NCI-H82 (cell line): ENCODE data around the gene EPAS1.

Experiments used
- DNase-seq: peaks from one replicate; lab custom pipeline; 2025; lab: John Stamatoyannopoulos, UW

Gene EPAS1

DNA sequence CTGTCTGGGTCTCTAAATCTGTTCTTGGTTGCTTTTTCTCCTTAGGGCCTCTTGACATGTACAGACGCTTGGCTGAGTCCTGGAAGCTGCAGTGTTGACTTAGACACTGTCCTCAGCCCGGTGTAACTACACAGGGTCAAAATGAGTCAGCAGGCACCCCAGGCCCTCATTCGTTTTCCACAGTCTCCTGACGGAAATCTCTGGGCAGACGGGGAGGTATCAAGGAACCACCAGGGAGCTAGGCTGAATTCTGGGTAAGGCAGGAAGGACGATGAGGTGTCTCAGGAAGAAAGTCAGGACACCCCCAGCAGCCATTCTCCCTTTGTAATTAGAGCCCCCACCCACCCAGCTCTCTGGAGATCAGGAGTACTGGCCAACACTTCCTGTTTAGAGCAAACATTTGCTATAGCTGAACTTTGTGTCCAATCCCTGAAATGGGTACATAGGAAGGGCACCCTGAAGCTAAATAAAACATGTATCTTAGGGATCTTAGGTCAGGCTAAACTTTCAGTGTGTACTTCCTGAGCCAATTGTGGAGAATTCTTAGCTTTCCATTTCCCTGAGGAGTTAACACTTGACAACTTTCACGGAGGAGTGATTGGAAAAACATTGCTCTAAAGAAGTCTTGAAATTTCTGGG, 23.9 kb upstream of the EPAS1 start:
- DNase-seq, result no peak

DNA sequence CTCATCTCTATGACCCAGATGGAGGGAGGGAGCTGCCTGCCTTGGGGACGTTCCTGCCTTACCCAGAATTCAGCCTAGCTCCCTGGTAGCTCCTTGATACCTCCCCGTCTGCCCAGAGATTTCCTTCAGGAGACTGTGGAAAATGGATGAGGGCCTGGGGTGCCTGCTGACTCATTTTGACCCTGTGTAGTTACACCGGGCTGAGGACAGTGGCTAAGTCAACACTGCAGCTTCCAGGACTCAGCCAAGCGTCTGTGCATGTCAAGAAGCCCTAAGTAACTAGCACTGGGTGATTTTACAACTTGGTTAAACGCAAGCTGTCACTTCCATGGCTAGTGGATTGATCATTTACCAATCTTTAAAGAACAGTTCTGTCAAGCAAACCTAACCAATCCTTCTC, 23.3 kb upstream of the EPAS1 start:
- DNase-seq, result no peak

DNA sequence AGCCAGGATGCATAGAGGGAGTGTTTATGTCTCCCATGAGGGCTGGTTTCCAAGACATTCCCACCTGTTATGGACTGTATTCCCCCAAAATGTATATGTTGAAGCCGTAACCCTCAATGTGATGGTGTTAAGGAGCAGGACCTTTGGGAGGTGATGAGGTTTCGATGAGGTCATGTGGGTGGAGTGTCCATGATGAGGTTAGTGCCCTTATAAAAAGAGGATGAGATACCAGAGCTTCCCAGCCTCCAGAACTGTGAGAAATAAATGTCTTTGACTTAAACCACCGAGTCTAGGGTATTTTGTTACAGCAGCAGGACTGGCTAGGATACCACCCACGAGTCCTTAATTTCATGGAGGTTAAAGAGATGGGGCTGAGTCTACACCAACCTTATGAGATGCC, 22.6 kb upstream of the EPAS1 start:
- DNase-seq, result no peak

- no peak for DNase-seq
Measured at GRCh38 chr2:46275995-46276394, 21.2 kb upstream of the EPAS1 start.

GRCh38 chr2:46276642-46277041, 20.6 kb upstream of the EPAS1 start:
- no peak for DNase-seq

GRCh38 chr2:46277431-46278190, 19.6 kb upstream of the EPAS1 start:
- no peak for DNase-seq

- no peak for DNase-seq
Measured at GRCh38 chr2:46278952-46279351, 18.3 kb upstream of the EPAS1 start.

GRCh38 chr2:46281939-46282338, 15.3 kb upstream of the EPAS1 start:
- DNase-seq, result no peak

DNA sequence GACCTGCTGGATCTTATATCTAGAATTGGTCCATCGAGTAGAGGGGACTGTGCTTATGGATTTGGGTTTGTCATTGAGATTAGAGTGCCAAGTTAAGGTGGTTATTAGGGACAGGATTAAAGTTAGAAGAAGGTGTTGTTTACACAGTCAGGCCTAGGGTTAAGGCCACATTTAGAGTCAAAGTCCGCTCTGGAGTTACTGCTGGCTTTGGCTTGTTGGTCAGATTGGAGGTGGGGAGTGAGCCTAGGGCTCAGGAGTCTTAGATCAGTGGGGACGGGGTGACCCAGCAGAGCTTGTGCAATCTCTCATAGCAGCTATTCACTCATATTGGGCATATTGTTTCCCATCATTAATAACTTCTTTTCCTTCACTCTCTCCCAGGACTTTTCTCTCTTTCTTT, 13.5 kb upstream of the EPAS1 start:
- DNase-seq, result no peak

DNA sequence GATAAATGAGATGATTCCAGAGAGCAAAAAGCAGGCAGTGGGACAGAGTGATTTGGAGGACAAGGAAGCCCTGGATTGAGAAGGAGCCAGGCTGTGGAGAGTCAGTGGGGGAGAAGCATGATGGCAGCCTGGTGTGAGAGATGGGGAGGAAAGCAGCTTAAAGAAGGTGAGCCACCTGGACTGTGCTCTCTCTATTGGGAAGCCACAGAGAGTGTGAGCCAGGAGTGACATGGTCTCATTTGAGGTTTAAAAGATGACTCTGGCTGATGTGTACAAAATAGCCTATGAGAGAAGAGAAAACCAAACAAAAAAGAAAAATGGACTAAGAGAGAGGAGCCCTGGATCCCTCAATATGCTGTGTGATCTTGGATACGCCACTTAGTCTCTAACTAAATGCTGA, 12.9 kb upstream of the EPAS1 start:
- no peak for DNase-seq

- peak; percentile 15 for DNase-seq
Measured at GRCh38 chr2:46284796-46285195, 12.4 kb upstream of the EPAS1 start.

GRCh38 chr2:46286715-46287114, 10.5 kb upstream of the EPAS1 start:
- no peak for DNase-seq

- DNase-seq, result no peak
Measured at GRCh38 chr2:46290078-46290477, 7.1 kb upstream of the EPAS1 start.

DNA sequence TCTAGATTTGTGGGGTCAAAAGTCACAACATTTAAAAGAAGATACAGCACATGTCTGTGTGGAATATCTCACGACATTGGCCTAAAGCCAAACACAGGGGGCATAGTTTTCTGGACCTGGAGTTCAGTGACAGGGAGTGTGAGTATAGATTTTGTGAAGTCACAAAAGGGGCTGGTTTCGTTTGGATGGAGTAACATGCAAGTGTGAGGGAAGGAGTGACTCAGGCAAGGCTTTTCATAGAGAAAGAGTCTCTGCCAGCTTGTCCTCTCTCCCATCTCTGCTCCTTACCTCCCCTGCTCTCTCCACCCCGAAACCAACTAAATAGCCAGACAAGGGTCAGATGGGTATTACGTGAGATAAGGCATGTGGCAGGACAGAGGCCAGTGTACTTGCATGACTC, 3.7 kb upstream of the EPAS1 start:
- DNase-seq, result no peak

GRCh38 chr2:46294176-46294836, 2.9 kb upstream of the EPAS1 start:
- peak; percentile 42 for DNase-seq

- peak; percentile 27 for DNase-seq
Measured at GRCh38 chr2:46296216-46296839, 879 bp upstream of the EPAS1 start.

DNA sequence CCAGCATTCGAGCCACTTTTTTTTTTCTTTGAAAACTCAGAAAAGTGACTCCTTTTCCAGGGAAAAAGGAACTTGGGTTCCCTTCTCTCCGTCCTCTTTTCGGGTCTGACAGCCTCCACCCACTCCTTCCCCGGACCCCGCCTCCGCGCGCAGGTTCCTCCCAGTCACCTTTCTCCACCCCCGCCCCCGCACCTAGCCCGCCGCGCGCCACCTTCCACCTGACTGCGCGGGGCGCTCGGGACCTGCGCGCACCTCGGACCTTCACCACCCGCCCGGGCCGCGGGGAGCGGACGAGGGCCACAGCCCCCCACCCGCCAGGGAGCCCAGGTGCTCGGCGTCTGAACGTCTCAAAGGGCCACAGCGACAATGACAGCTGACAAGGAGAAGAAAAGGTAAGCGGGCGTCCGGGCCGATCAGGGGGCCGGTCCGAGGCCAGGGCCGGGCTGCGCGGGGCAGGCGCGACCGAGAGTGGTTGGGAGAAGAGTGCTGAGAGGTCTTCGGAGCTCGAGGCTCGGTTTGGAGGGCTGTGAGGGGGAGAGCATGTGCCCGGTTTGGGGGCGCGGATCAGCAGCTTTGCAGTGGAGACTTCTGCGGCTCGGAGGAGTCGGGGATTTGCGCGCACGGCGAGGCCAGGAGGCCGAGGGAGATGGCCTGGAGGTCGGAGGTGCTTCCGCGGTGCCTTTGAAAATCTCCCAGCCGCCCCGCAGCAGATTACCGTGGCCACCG, 502 bp downstream of the EPAS1 start:
- peak; percentile 49 for DNase-seq

GRCh38 chr2:46298272-46298521, 990 bp downstream of the EPAS1 start:
- DNase-seq, result no peak

- DNase-seq, result peak; percentile 58
Measured at GRCh38 chr2:46298522-46299353, 1.5 kb downstream of the EPAS1 start.

GRCh38 chr2:46299365-46300263, 2.4 kb downstream of the EPAS1 start:
- DNase-seq, result peak; percentile 90
